Panc1 (cell line): ENCODE data around the gene PUSL1. TPM values are rescaled to one million over a fixed set of nuclear protein-coding genes. Genes with fewer than 3 reads are reported as not detected.

Experiments
- ATAC-seq: fragments of 200-7000 bp; cut with Tn5 transposase; 2 replicates; pipeline ENCODE4 v1.9.1; 2020; ENCODE audit warnings: mild to moderate bottlenecking, moderate library complexity
- BruUV-seq: library from RNA; stranded (reverse); fragments of 400-500 nt; replicated peaks from 2 replicates; lab custom pipeline; 2021; lab: Mats Ljungman, UMichigan
- CTCF ChIA-PET: fragments of 300-600 bp; sonication (Branson Sonifier 250); formaldehyde crosslinking; loops from one replicate; lab custom pipeline; 2022; ENCODE audit warnings: antibody characterized with exemption; lab: Charles Lee
- POLR2A ChIA-PET: fragments of 300-600 bp; sonication (Branson Sonifier 250); formaldehyde crosslinking; loops from one replicate; lab custom pipeline; 2022; ENCODE audit warnings: antibody characterized with exemption; lab: Charles Lee
- DNase-seq: peaks from one replicate; pipeline ENCODE4 v3.0.0-alpha.2; 2010; ENCODE audit warnings: low read depth, low spot score
- H3K27ac ChIP-seq: 2 replicates; pipeline ENCODE4 v1.5.1; 2011; ENCODE audit warnings: mild to moderate bottlenecking, low read length, inconsistent platforms
- H3K27me3 ChIP-seq: fragments of 200-500 bp; sonication (Bioruptor generic); 2 replicates; pipeline ENCODE4 v1.6.0; 2014; ENCODE audit warnings: low read length, inconsistent platforms; ENCODE audit not compliant: control insufficient read depth, insufficient read depth
- H3K36me3 ChIP-seq: fragments of 200-500 bp; sonication (Bioruptor generic); 2 replicates; pipeline ENCODE4 v1.5.1; 2014; ENCODE audit warnings: inconsistent platforms, mild to moderate bottlenecking, low read length, moderate library complexity; ENCODE audit not compliant: control insufficient read depth, insufficient read depth
- H3K4me1 ChIP-seq: 2 replicates; pipeline ENCODE4 v1.5.1; 2011; ENCODE audit warnings: inconsistent platforms, mild to moderate bottlenecking, low read length, moderate library complexity; ENCODE audit not compliant: control insufficient read depth, insufficient read depth
- H3K4me3 ChIP-seq, 2 experiments: 2 replicates each; pipeline ENCODE4 v1.5.1; 2011 to 2012; ENCODE audit warnings: low read depth in 2 of 2, low read length in 2 of 2, mild to moderate bottlenecking in 2 of 2, inconsistent platforms in 1 of 2, moderate library complexity in 1 of 2
- H3K9me3 ChIP-seq: fragments of 200-500 bp; sonication (Bioruptor generic); 2 replicates; pipeline ENCODE4 v1.5.1; 2014; ENCODE audit warnings: low read depth, mild to moderate bottlenecking, inconsistent platforms, low read length, moderate library complexity; ENCODE audit not compliant: control insufficient read depth, insufficient read depth
- POLR2AphosphoS5 ChIP-seq: IDR thresholded peaks from 2 replicates; pipeline ENCODE4 v1.6.1; 2012; ENCODE audit warnings: mild to moderate bottlenecking, low read depth, low read length, moderate library complexity
- SIN3A ChIP-seq: IDR thresholded peaks from 2 replicates; pipeline ENCODE4 v1.6.1; 2012; ENCODE audit warnings: low read depth, mild to moderate bottlenecking, low read length, moderate library complexity, borderline replicate concordance; ENCODE audit not compliant: insufficient read depth
- TCF7L2 ChIP-seq: IDR thresholded peaks from 2 replicates; pipeline ENCODE4 v1.6.1; 2011; ENCODE audit warnings: mild to moderate bottlenecking, low read depth, low read length, inconsistent platforms
- in situ Hi-C: cut with HindIII; loops from 2 replicates; pipeline ENCODE4 v1.10.0; 2016; ENCODE audit warnings: low sequenced_read_pairs, low pct_unique_long_range_greater_than_20kb
- intact Hi-C: fragments of 100-400 bp; cut with micrococcal nuclease; formaldehyde crosslinking; loops from one replicate; pipeline ENCODE4 v1.10.0; 2022; ENCODE audit not compliant: unreplicated experiment
- total RNA-seq: library from RNA; stranded (reverse); gene quantifications from one replicate; pipeline ENCODE4 v1.2.1, GENCODE V29; 2021; ENCODE audit not compliant: unreplicated experiment
- TF ChIP-seq, protein P1 (sequence below): fragments of 450-650 bp; IDR thresholded peaks from 2 replicates; pipeline ENCODE4 v1.5.1; 2017; ENCODE audit warnings: mild to moderate bottlenecking
- TF ChIP-seq, protein P2 (sequence below), 2 experiments: IDR thresholded peaks; 2 replicates each; pipeline ENCODE4 v1.6.1; 2011 to 2012; ENCODE audit warnings: low read depth in 2 of 2, control low read depth in 1 of 2, low read length in 1 of 2, mild to moderate bottlenecking in 1 of 2, moderate library complexity in 1 of 2; ENCODE audit not compliant: insufficient read depth in 1 of 2

PUSL1 gene
- total RNA-seq, 1 experiment from 2014 or later, result 46.9 TPM

DNA sequence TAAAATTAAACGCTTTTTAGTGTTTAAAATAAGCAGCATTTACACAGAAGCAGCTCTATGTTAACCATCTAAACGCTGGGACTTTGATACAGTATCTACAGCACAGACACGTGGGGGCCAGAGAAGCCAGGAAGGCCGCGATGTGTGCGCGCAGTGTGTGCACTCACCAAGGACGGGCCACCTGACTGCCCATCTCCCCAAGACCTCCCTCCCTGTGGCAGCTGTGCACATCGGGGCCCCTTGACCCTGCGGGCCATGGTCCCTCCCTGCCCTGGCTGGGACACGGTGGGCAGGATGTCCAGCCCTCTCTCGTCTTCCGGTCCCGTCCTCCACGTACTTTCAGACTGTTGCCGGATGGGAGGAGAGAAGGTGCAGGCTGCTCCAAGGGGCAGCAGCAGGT is 26.9 kb downstream of the PUSL1 start:
- Histone ChIP-seq H3K27me3 (no peaks in the 10 kb centered on the region), H3K9me3 (no peaks in the 10 kb centered on the region), H3K36me3 (no peaks in the 10 kb centered on the region), H3K4me3 (no peak overlapping the region), H3K27ac (no peak overlapping the region), H3K4me1 (no peaks in the 10 kb centered on the region)
- ChIA-PET POLR2A (no interaction called here), CTCF (no interaction called here)
- in situ Hi-C loops (no loop called here), intact Hi-C loops (no loop called here)
- ATAC-seq, result no peak
- no peak for DNase-seq
- TSS peak; percentile 77 for BruUV-seq
- TF ChIP-seq, protein P1, sequence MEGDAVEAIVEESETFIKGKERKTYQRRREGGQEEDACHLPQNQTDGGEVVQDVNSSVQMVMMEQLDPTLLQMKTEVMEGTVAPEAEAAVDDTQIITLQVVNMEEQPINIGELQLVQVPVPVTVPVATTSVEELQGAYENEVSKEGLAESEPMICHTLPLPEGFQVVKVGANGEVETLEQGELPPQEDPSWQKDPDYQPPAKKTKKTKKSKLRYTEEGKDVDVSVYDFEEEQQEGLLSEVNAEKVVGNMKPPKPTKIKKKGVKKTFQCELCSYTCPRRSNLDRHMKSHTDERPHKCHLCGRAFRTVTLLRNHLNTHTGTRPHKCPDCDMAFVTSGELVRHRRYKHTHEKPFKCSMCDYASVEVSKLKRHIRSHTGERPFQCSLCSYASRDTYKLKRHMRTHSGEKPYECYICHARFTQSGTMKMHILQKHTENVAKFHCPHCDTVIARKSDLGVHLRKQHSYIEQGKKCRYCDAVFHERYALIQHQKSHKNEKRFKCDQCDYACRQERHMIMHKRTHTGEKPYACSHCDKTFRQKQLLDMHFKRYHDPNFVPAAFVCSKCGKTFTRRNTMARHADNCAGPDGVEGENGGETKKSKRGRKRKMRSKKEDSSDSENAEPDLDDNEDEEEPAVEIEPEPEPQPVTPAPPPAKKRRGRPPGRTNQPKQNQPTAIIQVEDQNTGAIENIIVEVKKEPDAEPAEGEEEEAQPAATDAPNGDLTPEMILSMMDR, result no peak
- TF ChIP-seq TCF7L2 (no peak), POLR2AphosphoS5 (no peak), SIN3A (no peak)
- TF ChIP-seq, protein P2, sequence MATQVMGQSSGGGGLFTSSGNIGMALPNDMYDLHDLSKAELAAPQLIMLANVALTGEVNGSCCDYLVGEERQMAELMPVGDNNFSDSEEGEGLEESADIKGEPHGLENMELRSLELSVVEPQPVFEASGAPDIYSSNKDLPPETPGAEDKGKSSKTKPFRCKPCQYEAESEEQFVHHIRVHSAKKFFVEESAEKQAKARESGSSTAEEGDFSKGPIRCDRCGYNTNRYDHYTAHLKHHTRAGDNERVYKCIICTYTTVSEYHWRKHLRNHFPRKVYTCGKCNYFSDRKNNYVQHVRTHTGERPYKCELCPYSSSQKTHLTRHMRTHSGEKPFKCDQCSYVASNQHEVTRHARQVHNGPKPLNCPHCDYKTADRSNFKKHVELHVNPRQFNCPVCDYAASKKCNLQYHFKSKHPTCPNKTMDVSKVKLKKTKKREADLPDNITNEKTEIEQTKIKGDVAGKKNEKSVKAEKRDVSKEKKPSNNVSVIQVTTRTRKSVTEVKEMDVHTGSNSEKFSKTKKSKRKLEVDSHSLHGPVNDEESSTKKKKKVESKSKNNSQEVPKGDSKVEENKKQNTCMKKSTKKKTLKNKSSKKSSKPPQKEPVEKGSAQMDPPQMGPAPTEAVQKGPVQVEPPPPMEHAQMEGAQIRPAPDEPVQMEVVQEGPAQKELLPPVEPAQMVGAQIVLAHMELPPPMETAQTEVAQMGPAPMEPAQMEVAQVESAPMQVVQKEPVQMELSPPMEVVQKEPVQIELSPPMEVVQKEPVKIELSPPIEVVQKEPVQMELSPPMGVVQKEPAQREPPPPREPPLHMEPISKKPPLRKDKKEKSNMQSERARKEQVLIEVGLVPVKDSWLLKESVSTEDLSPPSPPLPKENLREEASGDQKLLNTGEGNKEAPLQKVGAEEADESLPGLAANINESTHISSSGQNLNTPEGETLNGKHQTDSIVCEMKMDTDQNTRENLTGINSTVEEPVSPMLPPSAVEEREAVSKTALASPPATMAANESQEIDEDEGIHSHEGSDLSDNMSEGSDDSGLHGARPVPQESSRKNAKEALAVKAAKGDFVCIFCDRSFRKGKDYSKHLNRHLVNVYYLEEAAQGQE (IDR thresholded peaks at IDR 0.05; ENCODE audit: insufficient read depth in 1 of 2, low read depth in 2 of 2, low read length in 1 of 2), result no peak

DNA sequence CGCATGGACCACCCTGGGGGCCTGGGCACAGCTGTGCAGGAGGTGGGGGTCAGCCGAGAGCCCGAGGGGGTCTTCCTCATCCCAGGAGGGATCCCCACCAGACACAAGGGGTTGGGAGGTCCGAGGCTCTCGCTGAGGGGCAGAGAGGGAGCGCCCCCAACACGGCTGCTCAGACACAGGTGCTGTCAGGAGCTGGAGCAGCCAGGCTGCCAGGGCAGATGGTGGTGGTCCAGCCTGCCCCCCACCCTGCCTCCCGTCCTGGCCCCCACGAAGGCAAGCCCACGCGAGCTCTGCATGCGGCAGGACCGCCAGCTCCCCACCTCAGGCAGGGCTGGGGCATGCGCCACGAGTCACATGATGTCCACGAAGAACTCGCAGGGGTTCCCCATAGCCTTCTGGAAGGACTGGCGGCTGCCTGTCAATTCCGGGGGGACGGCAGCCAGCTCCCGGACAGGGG is 27.4 kb downstream of the PUSL1 start:
- Histone ChIP-seq H3K9me3 (no peaks in the 10 kb centered on the region), H3K4me1 (no peaks in the 10 kb centered on the region), H3K27me3 (no peaks in the 10 kb centered on the region), H3K4me3 (no peak overlapping the region), H3K27ac (no peak overlapping the region), H3K36me3 (no peaks in the 10 kb centered on the region)
- in situ Hi-C loops, result no loop called here
- ATAC-seq, result no peak
- CTCF ChIA-PET, result no interaction called here
- no TSS peak for BruUV-seq
- no peak for DNase-seq
- intact Hi-C loops, result no loop called here
- TF ChIP-seq POLR2AphosphoS5, result no peak
- TF ChIP-seq SIN3A, result no peak
- TF ChIP-seq, protein P1, result no peak
- TF ChIP-seq TCF7L2, result no peak
- TF ChIP-seq, protein P2 (IDR thresholded peaks at IDR 0.05; ENCODE audit: insufficient read depth in 1 of 2, low read depth in 2 of 2, low read length in 1 of 2), result no peak
- POLR2A ChIA-PET, result no interaction called here
